Peyer's patch (tissue), 4 donors: ENCODE measurements around the gene ADARB1. TPM values are rescaled to one million over a fixed set of nuclear protein-coding genes. Genes with fewer than 3 reads are reported as not detected.

ENCODE experiments used
- DNase-seq, 3 donors: peaks; one replicate each; pipeline ENCODE4 v3.0.0-alpha.2; 2017 to 2019
- H3K27ac ChIP-seq, 4 donors: fragments of 200-600 bp; sonication (generic); one replicate each; pipeline ENCODE4 v1.5.1; 2016 to 2019
- H3K27me3 ChIP-seq, 2 donors: fragments of 200-600 bp; sonication (generic); one replicate each; pipeline ENCODE4 v1.5.1; 2019
- H3K36me3 ChIP-seq, 3 donors: fragments of 200-600 bp; sonication (generic); one replicate each; pipeline ENCODE4 v1.5.1; 2016 to 2019
- H3K4me1 ChIP-seq, 4 donors: fragments of 200-600 bp; sonication (generic); one replicate each; pipeline ENCODE4 v1.5.1; 2016 to 2019
- H3K4me3 ChIP-seq, 4 donors: fragments of 200-600 bp; sonication (generic); 1 replicate in 3 of 4; 2 replicates in 1 of 4; pipeline ENCODE4 v1.5.1; 2016 to 2019; ENCODE audit warnings: mild to moderate bottlenecking in 1 of 4
- H3K9me3 ChIP-seq, 4 donors: fragments of 200-600 bp; sonication (generic); one replicate each; pipeline ENCODE4 v1.5.1; 2016 to 2019; ENCODE audit warnings: mild to moderate bottlenecking in 1 of 4
- CTCF ChIP-seq, 6 experiments: fragments of 450-650 bp in 4 of 6; fragments of 200-600 bp in 2 of 6; sonication (generic) in 1 of 6; IDR thresholded peaks; one replicate each; pipeline ENCODE4 v1.5.1; 2017 to 2019; ENCODE audit warnings: antibody characterized with exemption in 6 of 6, mild to moderate bottlenecking in 3 of 6, moderate library complexity in 1 of 6
- POLR2A ChIP-seq, 2 donors: fragments of 450-650 bp; IDR thresholded peaks; one replicate each; pipeline ENCODE4 v1.5.1; 2017; ENCODE audit warnings: antibody characterized with exemption in 2 of 2, mild to moderate bottlenecking in 2 of 2, moderate library complexity in 2 of 2
- total RNA-seq, 4 donors: library from RNA; depleted of rRNA; stranded (reverse); fragments of >200 nt; gene quantifications; one replicate each; pipeline ENCODE4 v1.1.0, GENCODE V29; 2016

ADARB1 gene
- total RNA-seq, 4 donors from 2014 or later, result 7.4 to 47.9 (median 10.0) TPM

- Histone ChIP-seq H3K27me3 (no peaks in the 10 kb centered on the region), H3K9me3 (no peaks in the 10 kb centered on the region), H3K4me1 (peaks cover 0 to 6% (median 3%) of the 10 kb centered on the region in 4 donors), H3K36me3 (no peaks in the 10 kb centered on the region), H3K27ac (no peak overlapping the region), H3K4me3 (no peak overlapping the region)
- DNase-seq, result no peak
- TF ChIP-seq POLR2A (IDR thresholded peaks at IDR 0.05), result no peak
- no peak for TF ChIP-seq CTCF (IDR thresholded peaks at IDR 0.05)
Measured at GRCh38 chr21:45069085-45069484, 5.3 kb upstream of the ADARB1 start.

GRCh38 chr21:45069711-45070110, 4.7 kb upstream of the ADARB1 start:
- H3K27ac ChIP-seq, result no peak overlapping the region
- no peaks in the 10 kb centered on the region for H3K27me3 ChIP-seq
- no peaks in the 10 kb centered on the region for H3K9me3 ChIP-seq
- no peaks in the 10 kb centered on the region for H3K36me3 ChIP-seq
- no peak overlapping the region for H3K4me3 ChIP-seq
- TF ChIP-seq POLR2A (IDR thresholded peaks at IDR 0.05) (no peak), CTCF (IDR thresholded peaks at IDR 0.05) (no peak)
- no peak for DNase-seq
- H3K4me1 ChIP-seq, result peaks cover 0 to 6% (median 3%) of the 10 kb centered on the region in 4 donors

DNA sequence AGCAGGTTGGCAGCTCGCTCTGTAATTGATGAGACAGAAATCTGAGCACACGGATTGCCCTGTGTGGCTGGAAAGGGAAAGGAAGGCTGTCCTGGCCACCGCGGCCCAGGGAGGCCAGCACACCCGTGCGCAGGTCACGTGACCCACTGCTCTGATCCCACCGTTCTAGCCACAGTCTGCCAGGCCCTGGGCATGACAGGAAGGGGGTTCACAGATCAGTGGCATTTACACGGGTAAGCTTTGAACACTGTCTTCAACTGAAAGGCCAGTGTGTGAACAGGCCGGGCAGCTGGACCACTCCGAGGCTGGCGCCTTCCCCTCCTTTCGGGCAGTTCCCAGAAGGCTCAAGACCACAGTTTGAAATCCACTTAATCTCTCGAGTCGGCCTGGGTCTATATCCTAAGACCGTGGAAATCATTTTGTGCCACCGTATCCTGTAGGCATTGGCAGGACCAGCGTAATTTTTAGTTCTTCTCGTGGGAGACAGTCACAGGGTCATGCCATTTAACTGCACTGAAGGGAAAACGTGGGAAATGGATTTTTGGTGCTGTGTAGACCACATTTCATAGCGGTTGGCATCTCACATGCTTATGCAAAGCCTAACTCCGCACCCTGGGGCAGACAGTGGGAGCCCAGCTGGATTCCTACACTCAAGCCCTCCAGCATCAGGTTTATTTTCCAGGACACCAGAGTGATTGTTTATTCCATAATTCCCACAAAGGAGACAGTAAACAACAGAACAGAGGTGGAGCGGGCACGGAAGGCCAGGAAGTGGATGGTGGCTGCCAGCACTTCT, 3.1 kb upstream of the ADARB1 start:
- Histone ChIP-seq H3K4me3 (no peak overlapping the region), H3K27me3 (no peaks in the 10 kb centered on the region), H3K9me3 (no peaks in the 10 kb centered on the region), H3K27ac (no peak overlapping the region), H3K4me1 (peaks cover 0 to 12% (median 8%) of the 10 kb centered on the region in 4 donors), H3K36me3 (no peaks in the 10 kb centered on the region)
- DNase-seq, result peak in 1 of 3 donors; percentile 29
- TF ChIP-seq CTCF (IDR thresholded peaks at IDR 0.05), result no peak

DNA sequence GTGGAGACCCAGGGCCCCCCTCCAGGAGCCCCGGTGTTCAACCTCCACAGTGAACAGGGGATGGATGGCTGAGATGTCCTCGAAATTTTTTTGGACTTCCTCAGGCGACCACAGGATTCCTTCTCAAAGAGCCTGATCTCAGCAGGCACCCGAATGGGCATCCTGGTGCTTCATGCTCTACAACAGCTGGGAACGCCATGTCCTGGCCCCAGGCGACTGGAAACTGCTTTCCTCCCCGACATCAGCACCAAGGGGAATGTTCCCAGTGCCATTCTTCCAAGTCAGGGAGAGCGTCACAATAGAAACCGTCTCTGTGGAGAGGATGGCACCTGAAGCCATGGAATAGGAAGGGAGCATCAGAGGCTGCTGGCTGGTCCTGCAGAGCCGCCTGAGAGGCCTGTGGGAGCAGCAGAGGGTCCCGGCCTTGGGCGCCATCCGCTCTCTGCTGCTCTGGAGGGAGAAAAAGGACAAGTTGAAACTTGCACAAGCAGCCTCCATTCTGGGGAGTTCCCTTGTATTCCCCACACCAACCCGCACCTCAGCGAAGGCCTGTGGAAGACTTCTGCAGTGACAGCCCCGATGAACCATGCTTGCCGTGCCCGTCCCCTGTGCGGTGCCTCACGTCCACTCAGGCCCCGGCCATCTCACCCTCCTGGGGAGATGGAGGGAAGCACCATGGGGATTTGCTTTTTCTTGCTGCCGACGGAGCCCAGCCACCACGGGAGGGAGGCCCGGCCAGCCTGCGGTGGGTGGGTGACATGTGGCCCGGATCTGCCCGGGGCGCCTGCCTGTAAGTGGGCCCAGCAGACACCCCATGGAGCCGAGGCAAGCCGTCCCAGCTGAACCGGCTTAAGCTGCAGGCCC, 2.3 kb upstream of the ADARB1 start:
- Histone ChIP-seq H3K4me3 (no peak overlapping the region), H3K27me3 (no peaks in the 10 kb centered on the region)
- DNase-seq, result peak in 1 of 3 donors; percentile 32

More for the DNA sequence above, 2.3 kb upstream of the ADARB1 start:
- Histone ChIP-seq H3K36me3 (no peaks in the 10 kb centered on the region), H3K27ac (no peak overlapping the region), H3K9me3 (no peaks in the 10 kb centered on the region), H3K4me1 (peaks cover 0 to 12% (median 8%) of the 10 kb centered on the region in 4 donors)
- TF ChIP-seq CTCF (IDR thresholded peaks at IDR 0.05), result no peak
- TF ChIP-seq POLR2A (IDR thresholded peaks at IDR 0.05), result no peak
